WTC11 (cell line): ENCODE data around the gene PKDCC. TPM values are rescaled to one million over a fixed set of nuclear protein-coding genes. Genes with fewer than 3 reads are reported as not detected.

ENCODE experiments used
- ATAC-seq: fragments of 200-7000 bp; cut with Tn5 transposase; 2 replicates; pipeline ENCODE4 v1.10.0; 2021; ENCODE audit warnings: mild to moderate bottlenecking, moderate library complexity
- CTCF ChIA-PET: fragments of 300-600 bp; sonication (Branson Sonifier 250); formaldehyde crosslinking; loops from one replicate; lab custom pipeline; 2021; ENCODE audit warnings: antibody characterized with exemption; lab: Charles Lee
- POLR2A ChIA-PET: fragments of 350-600 bp; sonication (Branson Sonifier 250); formaldehyde crosslinking; loops from one replicate; lab custom pipeline; 2021; ENCODE audit warnings: antibody characterized with exemption; lab: Charles Lee
- DNase-seq: peaks from one replicate; pipeline ENCODE4 v3.0.0; 2021; ENCODE audit warnings: low spot score
- H3K27ac Mint-ChIP-seq: 2 replicates; pipeline ENCODE4 v1.8.0; 2021; ENCODE audit warnings: mixed read lengths
- H3K27me3 Mint-ChIP-seq: 2 replicates; pipeline ENCODE4 v1.8.0; 2021; ENCODE audit warnings: low read depth, mild to moderate bottlenecking, moderate library complexity, mixed read lengths
- H3K36me3 Mint-ChIP-seq: 2 replicates; pipeline ENCODE4 v1.8.0; 2021; ENCODE audit warnings: mixed read lengths
- H3K4me1 Mint-ChIP-seq: 2 replicates; pipeline ENCODE4 v1.8.0; 2022; ENCODE audit warnings: mixed read lengths
- H3K4me3 Mint-ChIP-seq: 2 replicates; pipeline ENCODE4 v1.8.0; 2021; ENCODE audit warnings: mild to moderate bottlenecking, moderate library complexity, mixed read lengths
- H3K9me3 Mint-ChIP-seq: 2 replicates; pipeline ENCODE4 v1.8.0; 2021; ENCODE audit warnings: mixed read lengths
- ATF6 ChIP-seq: sonication (generic); formaldehyde crosslinking; IDR thresholded peaks from 2 replicates; pipeline ENCODE4 v1.8.1; 2023; ENCODE audit warnings: mild to moderate bottlenecking, missing genetic modification reagents
- CDX4 ChIP-seq: fragments of 250-450 bp; sonication (Bioruptor Pico); IDR thresholded peaks from 2 replicates; pipeline ENCODE4 v1.9.0; 2021; ENCODE audit warnings: moderate library complexity, mild to moderate bottlenecking, inconsistent platforms, borderline replicate concordance
- ELF4 ChIP-seq: sonication (generic); formaldehyde crosslinking; IDR thresholded peaks from 2 replicates; pipeline ENCODE4 v1.8.1; 2022; ENCODE audit warnings: low read depth, mild to moderate bottlenecking, moderate library complexity, missing genetic modification reagents
- EMX1 ChIP-seq: fragments of 250-450 bp; sonication (Bioruptor Pico); IDR thresholded peaks from 2 replicates; pipeline ENCODE4 v1.8.0; 2021; ENCODE audit warnings: mild to moderate bottlenecking
- FOXJ3 ChIP-seq: sonication (generic); formaldehyde crosslinking; IDR thresholded peaks from 2 replicates; pipeline ENCODE4 v1.9.0; 2021; ENCODE audit warnings: missing genetic modification reagents, mild to moderate bottlenecking, borderline replicate concordance
- FOXK1 ChIP-seq: sonication (generic); formaldehyde crosslinking; IDR thresholded peaks from 2 replicates; pipeline ENCODE4 v1.8.0; 2022; ENCODE audit warnings: mild to moderate bottlenecking, moderate library complexity, missing genetic modification reagents
- FOXP1 ChIP-seq: sonication (generic); formaldehyde crosslinking; IDR thresholded peaks from 2 replicates; pipeline ENCODE4 v1.8.0; 2022; ENCODE audit warnings: missing genetic modification reagents, mild to moderate bottlenecking, moderate library complexity, borderline replicate concordance
- GRHL2 ChIP-seq: fragments of 250-450 bp; sonication (Bioruptor Pico); IDR thresholded peaks from 2 replicates; pipeline ENCODE4 v1.8.0; 2022; ENCODE audit warnings: mild to moderate bottlenecking, moderate library complexity; ENCODE audit not compliant: insufficient replicate concordance, severe bottlenecking
- HMGXB4 ChIP-seq: sonication (generic); formaldehyde crosslinking; IDR thresholded peaks from 2 replicates; pipeline ENCODE4 v1.8.1; 2023; ENCODE audit warnings: mild to moderate bottlenecking, moderate library complexity, missing genetic modification reagents
- IRF2 ChIP-seq: sonication (generic); formaldehyde crosslinking; IDR thresholded peaks from 2 replicates; pipeline ENCODE4 v1.8.0; 2022; ENCODE audit warnings: low read depth, missing genetic modification reagents, borderline replicate concordance
- JAZF1 ChIP-seq: fragments of 250-450 bp; sonication (Bioruptor Pico); IDR thresholded peaks from 2 replicates; pipeline ENCODE4 v1.9.0; 2021; ENCODE audit warnings: moderate library complexity, mild to moderate bottlenecking, inconsistent platforms
- MAX ChIP-seq: sonication (generic); formaldehyde crosslinking; IDR thresholded peaks from 2 replicates; pipeline ENCODE4 v1.8.0; 2022; ENCODE audit warnings: mild to moderate bottlenecking, missing genetic modification reagents
- MYBL2 ChIP-seq: sonication (generic); formaldehyde crosslinking; IDR thresholded peaks from 2 replicates; pipeline ENCODE4 v1.8.1; 2023; ENCODE audit warnings: mild to moderate bottlenecking, moderate library complexity, missing genetic modification reagents
- NFATC4 ChIP-seq: fragments of 250-450 bp; sonication (Bioruptor Pico); IDR thresholded peaks from 2 replicates; pipeline ENCODE4 v1.9.0; 2021; ENCODE audit warnings: mild to moderate bottlenecking
- NFYB ChIP-seq: sonication (generic); formaldehyde crosslinking; conservative IDR thresholded peaks from 2 replicates; pipeline ENCODE4 v1.8.0; 2022; ENCODE audit warnings: low read depth, missing genetic modification reagents
- NR1H2 ChIP-seq: sonication (generic); formaldehyde crosslinking; IDR thresholded peaks from 2 replicates; pipeline ENCODE4 v1.9.0; 2021; ENCODE audit warnings: mild to moderate bottlenecking, moderate library complexity, missing genetic modification reagents
- NR2C2 ChIP-seq: sonication (generic); formaldehyde crosslinking; IDR thresholded peaks from 2 replicates; pipeline ENCODE4 v1.8.0; 2022; ENCODE audit warnings: mild to moderate bottlenecking, missing genetic modification reagents
- PREB ChIP-seq: sonication (generic); formaldehyde crosslinking; IDR thresholded peaks from 2 replicates; pipeline ENCODE4 v1.8.1; 2022; ENCODE audit warnings: mild to moderate bottlenecking, missing genetic modification reagents, moderate library complexity, borderline replicate concordance
- SP1 ChIP-seq: sonication (generic); formaldehyde crosslinking; conservative IDR thresholded peaks from 2 replicates; pipeline ENCODE4 v1.8.1; 2022; ENCODE audit warnings: missing genetic modification reagents
- ZNF396 ChIP-seq: fragments of 250-450 bp; sonication (Bioruptor Pico); IDR thresholded peaks from 2 replicates; pipeline ENCODE4 v1.8.0; 2021; ENCODE audit warnings: mild to moderate bottlenecking, moderate library complexity, borderline replicate concordance
- ZNF416 ChIP-seq: fragments of 250-450 bp; sonication (Bioruptor Pico); IDR thresholded peaks from 2 replicates; pipeline ENCODE4 v1.9.0; 2021; ENCODE audit warnings: mild to moderate bottlenecking, inconsistent platforms
- total RNA-seq: library from RNA; stranded (reverse); gene quantifications from 3 replicates; pipeline ENCODE4 v1.2.3, GENCODE V29; 2021
- TF ChIP-seq, protein P1 (sequence below): sonication (generic); formaldehyde crosslinking; IDR thresholded peaks from 2 replicates; pipeline ENCODE4 v1.8.0; 2023; ENCODE audit warnings: missing genetic modification reagents, mild to moderate bottlenecking, borderline replicate concordance
- TF ChIP-seq, protein P2 (sequence below): fragments of 250-450 bp; sonication (Bioruptor Pico); IDR thresholded peaks from 2 replicates; pipeline ENCODE4 v1.9.0; 2021; ENCODE audit warnings: mild to moderate bottlenecking

PKDCC gene
- total RNA-seq, 1 experiment from 2014 or later, result 27.3 TPM

DNA sequence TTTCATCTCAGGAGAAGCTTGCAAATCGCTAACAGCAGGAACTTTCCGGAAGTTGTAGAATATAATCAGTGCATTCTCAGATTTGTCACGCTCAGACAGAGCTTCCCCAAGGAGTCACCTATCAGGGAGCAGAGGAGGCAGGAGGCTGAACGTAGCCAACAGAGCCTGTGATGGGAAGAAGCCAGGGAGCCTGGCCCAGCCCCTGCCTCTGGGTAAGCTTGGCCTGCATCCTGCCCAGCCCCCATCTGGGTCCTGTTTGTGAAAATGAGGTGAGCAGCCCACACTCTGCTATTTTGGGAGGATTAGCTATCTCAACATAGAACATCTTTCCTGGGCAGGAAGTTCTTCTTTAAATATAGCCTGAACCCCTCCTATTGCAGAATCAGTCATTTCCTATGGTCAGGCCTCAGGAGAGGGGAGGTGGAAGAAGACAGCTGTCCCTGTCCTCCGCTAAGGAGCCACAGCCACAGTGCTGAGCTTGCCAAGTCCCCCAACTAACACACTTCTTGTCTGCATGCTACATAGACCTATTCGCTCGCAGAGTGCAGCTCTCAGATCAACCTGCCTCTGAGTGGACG is 19.2 kb upstream of the PKDCC start:
- no peak for TF ChIP-seq ZNF416
- no peak for TF ChIP-seq NR1H2 (CRISPR knock-in tag)
- TF ChIP-seq NFATC4, result no peak
- TF ChIP-seq ATF6 (CRISPR knock-in tag), result no peak
- TF ChIP-seq MAX (CRISPR knock-in tag), result no peak
- TF ChIP-seq NFYB, result no peak
- no peak for TF ChIP-seq ZNF396 (CRISPR knock-in tag)
- no peak for TF ChIP-seq ELF4 (CRISPR knock-in tag)
- no peak for TF ChIP-seq SP1 (CRISPR knock-in tag)
- no peak for TF ChIP-seq FOXK1 (CRISPR knock-in tag)
- no peak for TF ChIP-seq EMX1 (CRISPR knock-in tag)
- DNase-seq (no peak), ATAC-seq (no peak)
- CTCF ChIA-PET, result interaction anchor here (0.6 to 2.9 kb wide), 10 partner anchors 12 to 159 kb away, joined by 3 to 14 read pairs (median 4); partner anchors contain the start of gene PKDCC
- Mint-ChIP-seq H3K4me1 (peaks cover 69% of the 10 kb centered on the region), H3K4me3 (no peak overlapping the region), H3K27ac (no peak overlapping the region), H3K27me3 (peaks cover 34% of the 10 kb centered on the region), H3K36me3 (0 out of 2 replicates have a peak, but pooled peaks cover 1% of the 10 kb centered on the region), H3K9me3 (peaks cover under 1% of the 10 kb centered on the region; the same call in 1 of the 2 replicates)
- POLR2A ChIA-PET, result interaction anchor here (2.2 kb wide), 1 partner anchor 18 kb away, joined by 9 read pairs; the partner anchor contains the start of gene PKDCC

DNA sequence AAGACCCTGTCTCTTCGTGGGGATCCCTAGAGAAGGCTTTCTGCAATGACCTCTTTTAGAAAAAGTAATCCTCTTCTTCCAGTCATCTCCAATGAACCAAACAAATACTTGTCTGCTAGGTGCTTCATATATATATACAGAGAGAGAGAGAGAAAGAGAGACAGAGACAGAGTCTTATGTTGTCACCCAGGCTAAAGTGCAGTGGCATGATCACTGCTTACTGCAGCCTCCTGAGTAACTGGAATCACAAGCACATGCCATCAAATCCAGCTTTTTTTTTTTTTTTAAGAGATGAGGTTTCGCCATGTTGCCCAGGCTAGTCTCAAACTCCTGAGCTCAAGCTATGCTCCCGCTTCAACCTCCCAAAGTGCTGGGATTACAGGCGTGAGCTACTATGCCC is 18.6 kb upstream of the PKDCC start:
- no peak overlapping the region for H3K4me3 Mint-ChIP-seq
- ATAC-seq (no peak), DNase-seq (no peak)
- H3K36me3 Mint-ChIP-seq, result no peaks in the 10 kb centered on the region
- H3K9me3 Mint-ChIP-seq, result no peaks in the 10 kb centered on the region
- ChIA-PET POLR2A (interaction anchor here (2.2 kb wide), 1 partner anchor 18 kb away, joined by 9 read pairs; the partner anchor contains the start of gene PKDCC), CTCF (interaction anchor here (0.6 to 2.9 kb wide), 10 partner anchors 12 to 159 kb away, joined by 3 to 14 read pairs (median 4); partner anchors contain the start of gene PKDCC)
- peaks cover 34% of the 10 kb centered on the region for H3K27me3 Mint-ChIP-seq
- H3K27ac Mint-ChIP-seq, result no peak overlapping the region
- peaks cover 67% of the 10 kb centered on the region for H3K4me1 Mint-ChIP-seq
- no peak for TF ChIP-seq NR2C2 (CRISPR knock-in tag)
- TF ChIP-seq SP1 (CRISPR knock-in tag), result no peak
- no peak for TF ChIP-seq GRHL2 (CRISPR knock-in tag)
- TF ChIP-seq FOXP1, result no peak
- TF ChIP-seq, protein P1, sequence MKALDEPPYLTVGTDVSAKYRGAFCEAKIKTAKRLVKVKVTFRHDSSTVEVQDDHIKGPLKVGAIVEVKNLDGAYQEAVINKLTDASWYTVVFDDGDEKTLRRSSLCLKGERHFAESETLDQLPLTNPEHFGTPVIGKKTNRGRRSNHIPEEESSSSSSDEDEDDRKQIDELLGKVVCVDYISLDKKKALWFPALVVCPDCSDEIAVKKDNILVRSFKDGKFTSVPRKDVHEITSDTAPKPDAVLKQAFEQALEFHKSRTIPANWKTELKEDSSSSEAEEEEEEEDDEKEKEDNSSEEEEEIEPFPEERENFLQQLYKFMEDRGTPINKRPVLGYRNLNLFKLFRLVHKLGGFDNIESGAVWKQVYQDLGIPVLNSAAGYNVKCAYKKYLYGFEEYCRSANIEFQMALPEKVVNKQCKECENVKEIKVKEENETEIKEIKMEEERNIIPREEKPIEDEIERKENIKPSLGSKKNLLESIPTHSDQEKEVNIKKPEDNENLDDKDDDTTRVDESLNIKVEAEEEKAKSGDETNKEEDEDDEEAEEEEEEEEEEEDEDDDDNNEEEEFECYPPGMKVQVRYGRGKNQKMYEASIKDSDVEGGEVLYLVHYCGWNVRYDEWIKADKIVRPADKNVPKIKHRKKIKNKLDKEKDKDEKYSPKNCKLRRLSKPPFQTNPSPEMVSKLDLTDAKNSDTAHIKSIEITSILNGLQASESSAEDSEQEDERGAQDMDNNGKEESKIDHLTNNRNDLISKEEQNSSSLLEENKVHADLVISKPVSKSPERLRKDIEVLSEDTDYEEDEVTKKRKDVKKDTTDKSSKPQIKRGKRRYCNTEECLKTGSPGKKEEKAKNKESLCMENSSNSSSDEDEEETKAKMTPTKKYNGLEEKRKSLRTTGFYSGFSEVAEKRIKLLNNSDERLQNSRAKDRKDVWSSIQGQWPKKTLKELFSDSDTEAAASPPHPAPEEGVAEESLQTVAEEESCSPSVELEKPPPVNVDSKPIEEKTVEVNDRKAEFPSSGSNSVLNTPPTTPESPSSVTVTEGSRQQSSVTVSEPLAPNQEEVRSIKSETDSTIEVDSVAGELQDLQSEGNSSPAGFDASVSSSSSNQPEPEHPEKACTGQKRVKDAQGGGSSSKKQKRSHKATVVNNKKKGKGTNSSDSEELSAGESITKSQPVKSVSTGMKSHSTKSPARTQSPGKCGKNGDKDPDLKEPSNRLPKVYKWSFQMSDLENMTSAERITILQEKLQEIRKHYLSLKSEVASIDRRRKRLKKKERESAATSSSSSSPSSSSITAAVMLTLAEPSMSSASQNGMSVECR (CRISPR knock-in tag), result no peak
- TF ChIP-seq NFYB, result no peak
- TF ChIP-seq IRF2 (CRISPR knock-in tag), result no peak
- TF ChIP-seq CDX4 (CRISPR knock-in tag), result no peak
- no peak for TF ChIP-seq FOXJ3 (CRISPR knock-in tag)
- TF ChIP-seq PREB (CRISPR knock-in tag), result no peak
- TF ChIP-seq, protein P2, sequence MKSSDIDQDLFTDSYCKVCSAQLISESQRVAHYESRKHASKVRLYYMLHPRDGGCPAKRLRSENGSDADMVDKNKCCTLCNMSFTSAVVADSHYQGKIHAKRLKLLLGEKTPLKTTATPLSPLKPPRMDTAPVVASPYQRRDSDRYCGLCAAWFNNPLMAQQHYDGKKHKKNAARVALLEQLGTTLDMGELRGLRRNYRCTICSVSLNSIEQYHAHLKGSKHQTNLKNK (CRISPR knock-in tag), result no peak
- TF ChIP-seq HMGXB4, result no peak
- TF ChIP-seq JAZF1 (CRISPR knock-in tag), result no peak
- TF ChIP-seq EMX1 (CRISPR knock-in tag), result no peak
- TF ChIP-seq MYBL2 (CRISPR knock-in tag), result no peak
